SH-SY5Y (cell line): ENCODE measurements around the gene KRTAP5-4.
A peak's percentile ranks its signal among the peaks of the same experiment; 100 is the strongest.

ENCODE experiments used
- GATA2 ChIP-seq: IDR thresholded peaks from 2 replicates; pipeline ENCODE4 v1.6.1; 2011; ENCODE audit warnings: mild to moderate bottlenecking, low read depth, low read length
- GATA3 ChIP-seq: IDR thresholded peaks from 2 replicates; pipeline ENCODE4 v1.6.1; 2011; ENCODE audit warnings: low read depth, mild to moderate bottlenecking, low read length, moderate library complexity

Gene KRTAP5-4

DNA sequence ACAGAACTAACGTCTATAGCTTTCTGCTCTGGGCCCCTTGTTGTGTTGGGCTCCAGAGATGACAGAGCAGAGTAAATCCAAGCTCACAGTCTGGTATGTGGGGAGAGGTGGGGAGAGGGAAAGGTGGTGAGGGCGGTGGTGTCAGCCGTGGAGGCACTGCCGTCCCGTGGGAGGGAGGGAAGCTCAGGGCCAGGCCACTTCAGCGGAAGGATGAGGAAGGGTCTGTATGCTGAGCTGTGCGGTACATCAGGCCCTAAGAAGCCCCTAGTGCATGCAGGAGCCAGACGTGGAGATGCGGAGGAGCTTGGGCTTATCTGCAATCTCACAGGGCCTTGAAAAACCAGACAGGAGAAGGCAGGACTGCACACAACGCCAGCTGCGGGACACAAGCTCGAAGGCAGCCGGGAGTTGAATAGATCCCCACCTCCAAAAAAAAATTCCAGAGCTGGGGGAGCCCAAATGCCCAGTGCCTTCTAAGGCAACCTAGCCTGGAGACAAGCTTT lies 9.2 kb upstream of the KRTAP5-4 start:
- peak; percentile 57 for TF ChIP-seq GATA2
- no peak for TF ChIP-seq GATA3

GRCh38 chr11:1630271-1630670 lies 8.3 kb upstream of the KRTAP5-4 start:
- TF ChIP-seq GATA2 (no peak), GATA3 (no peak)

DNA sequence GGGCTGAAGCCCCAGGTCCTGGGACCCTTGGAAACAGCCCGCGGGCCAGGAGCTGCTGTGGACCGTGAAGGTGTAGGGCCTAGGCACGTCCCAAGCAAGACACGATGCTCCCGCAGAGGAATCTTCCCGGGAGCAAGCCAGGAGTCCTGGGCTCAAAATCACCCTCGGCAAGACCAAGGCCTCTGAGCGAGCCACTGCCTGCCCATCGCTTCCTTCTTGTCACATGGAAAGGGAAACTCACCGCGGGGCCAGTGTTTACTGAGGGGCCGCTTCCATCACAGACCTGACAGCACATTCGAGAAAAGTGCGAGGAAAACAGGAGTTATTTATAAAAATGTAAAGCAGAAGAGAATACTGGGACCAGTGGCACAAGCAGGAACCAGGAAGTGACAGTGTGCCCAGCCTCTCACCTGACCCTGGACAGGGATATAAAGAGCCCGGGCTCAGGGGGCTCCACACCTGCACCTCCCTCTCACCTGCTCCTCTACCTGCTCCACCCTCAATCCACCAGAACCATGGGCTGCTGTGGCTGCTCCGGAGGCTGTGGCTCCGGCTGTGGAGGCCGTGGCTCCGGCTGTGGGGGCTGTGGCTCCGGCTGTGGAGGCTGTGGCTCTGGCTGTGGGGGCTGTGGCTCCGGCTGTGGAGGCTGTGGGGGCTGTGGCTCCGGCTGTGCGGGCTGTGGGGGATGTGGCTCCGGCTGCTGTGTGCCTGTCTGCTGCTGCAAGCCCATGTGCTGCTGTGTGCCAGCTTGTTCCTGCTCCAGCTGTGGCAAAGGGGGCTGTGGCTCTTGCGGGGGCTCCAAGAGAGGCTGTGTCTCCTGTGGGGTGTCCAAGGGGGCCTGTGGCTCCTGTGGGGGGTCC lies 7.6 kb upstream of the KRTAP5-4 start, which contains the start of gene KRTAP5-5:
KRTAP5-5 (plus strand) TSS at position 450 of the 860 bp plus-strand sequence; CDS start at position 516, 66 bp downstream.
- TF ChIP-seq GATA2 = no peak
- TF ChIP-seq GATA3 = no peak

- TF ChIP-seq GATA2 (no peak), GATA3 (no peak)
These were observed 6.8 kb upstream of the KRTAP5-4 start for GRCh38 chr11:1628506-1629325.

DNA sequence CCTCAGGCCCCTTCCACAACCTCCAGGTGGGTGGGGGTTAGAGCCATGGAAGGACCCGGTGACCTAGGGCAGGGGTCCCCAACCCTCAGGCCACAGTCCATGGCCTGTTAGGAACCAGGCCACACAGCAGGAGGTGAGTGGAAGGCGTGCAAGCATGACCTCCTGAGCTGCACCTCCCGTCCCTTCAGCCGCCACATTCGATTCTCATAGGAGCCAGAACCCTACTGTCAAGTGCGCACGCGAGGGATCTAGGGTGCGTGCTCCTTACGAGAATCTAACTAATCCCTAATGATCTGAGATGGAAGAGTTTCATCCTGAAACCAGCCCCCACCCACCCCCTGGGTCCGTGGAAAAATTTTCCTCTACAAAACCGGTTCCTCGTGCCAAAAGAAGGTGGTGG lies 3.6 kb upstream of the KRTAP5-4 start:
- no peak for TF ChIP-seq GATA3
- TF ChIP-seq GATA2 = no peak

- TF ChIP-seq GATA3 (no peak), GATA2 (no peak)
These were observed 2.7 kb upstream of the KRTAP5-4 start for GRCh38 chr11:1624621-1625020.

GRCh38 chr11:1623716-1624115 lies 1.8 kb upstream of the KRTAP5-4 start:
- no peak for TF ChIP-seq GATA3
- TF ChIP-seq GATA2 = no peak

- no peak for TF ChIP-seq GATA2
- TF ChIP-seq GATA3 = no peak
These were observed 2.5 kb downstream of the KRTAP5-4 start for GRCh38 chr11:1619449-1619848.

DNA sequence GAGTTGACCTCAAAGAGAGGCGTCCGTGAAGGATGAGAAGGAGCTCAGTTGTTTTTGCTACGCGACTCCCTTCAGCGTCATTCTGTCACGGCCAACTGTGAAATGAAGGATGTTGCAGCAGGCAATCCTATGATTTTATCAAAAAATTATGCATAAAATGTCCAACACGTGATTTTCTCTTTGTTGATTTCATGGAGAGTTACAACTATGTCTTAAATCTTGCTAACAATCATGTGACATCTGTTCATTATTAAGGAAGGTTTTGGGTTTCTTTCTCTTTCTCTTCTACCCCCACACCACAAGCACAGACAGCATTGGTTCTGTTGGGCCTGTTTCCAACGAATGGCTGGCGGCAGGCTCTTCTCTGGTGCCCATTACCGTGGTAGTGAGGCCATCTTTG lies 3.7 kb downstream of the KRTAP5-4 start:
- no peak for TF ChIP-seq GATA2
- TF ChIP-seq GATA3 = no peak

DNA sequence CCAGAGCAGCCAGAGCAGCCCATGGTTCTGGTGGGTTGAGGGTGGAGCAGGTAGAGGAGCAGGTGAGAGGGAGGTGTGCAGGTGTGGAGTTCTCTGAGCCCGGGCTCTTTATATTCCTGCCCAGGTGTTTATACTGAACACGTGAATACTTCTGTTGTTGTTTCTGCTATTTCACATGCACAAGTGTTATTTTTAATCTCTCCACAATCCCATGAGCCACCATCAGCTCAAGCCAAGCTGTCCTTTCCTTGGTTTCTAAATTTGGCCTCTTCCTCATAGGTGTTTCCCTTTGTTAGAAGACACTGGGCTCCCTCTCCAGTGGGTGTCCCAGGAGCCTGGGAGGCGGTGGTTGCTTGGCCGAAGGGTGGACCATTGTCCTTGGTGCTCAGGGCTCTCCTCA lies 13.6 kb downstream of the KRTAP5-4 start, which contains the start of gene KRTAP5-3:
KRTAP5-3 (minus strand) TSS at position 101 of the 400 bp plus-strand sequence; CDS start at position 23, 78 bp downstream.
- TF ChIP-seq GATA3 = no peak
- no peak for TF ChIP-seq GATA2

DNA sequence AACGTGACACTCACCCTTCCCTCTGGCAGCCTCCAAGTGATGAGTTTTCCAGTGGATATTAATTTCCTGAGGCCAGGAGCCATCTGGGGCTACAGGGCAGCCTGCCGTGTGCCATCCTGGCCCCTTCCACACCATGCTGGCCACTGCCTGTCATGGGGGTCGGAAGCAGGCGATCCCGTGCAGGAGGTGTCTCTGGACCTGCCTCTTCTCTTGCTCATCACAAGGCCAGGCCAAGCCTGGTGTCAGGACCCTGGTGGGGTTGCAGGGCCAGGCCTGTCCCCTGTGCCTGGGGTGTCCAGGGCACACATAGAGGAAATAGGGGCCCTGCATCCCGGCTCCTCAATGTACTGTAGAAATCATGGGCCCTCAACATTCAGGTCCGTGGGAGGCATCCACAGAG lies 17.2 kb downstream of the KRTAP5-4 start:
- TF ChIP-seq GATA2 = no peak
- no peak for TF ChIP-seq GATA3

GRCh38 chr11:1604181-1604580 lies 17.8 kb downstream of the KRTAP5-4 start:
- TF ChIP-seq GATA2 (no peak), GATA3 (no peak)

GRCh38 chr11:1603629-1604028 lies 18.3 kb downstream of the KRTAP5-4 start:
- TF ChIP-seq GATA2 = no peak
- TF ChIP-seq GATA3 = no peak

GRCh38 chr11:1600626-1601025 lies 21.3 kb downstream of the KRTAP5-4 start:
- no peak for TF ChIP-seq GATA3
- no peak for TF ChIP-seq GATA2

DNA sequence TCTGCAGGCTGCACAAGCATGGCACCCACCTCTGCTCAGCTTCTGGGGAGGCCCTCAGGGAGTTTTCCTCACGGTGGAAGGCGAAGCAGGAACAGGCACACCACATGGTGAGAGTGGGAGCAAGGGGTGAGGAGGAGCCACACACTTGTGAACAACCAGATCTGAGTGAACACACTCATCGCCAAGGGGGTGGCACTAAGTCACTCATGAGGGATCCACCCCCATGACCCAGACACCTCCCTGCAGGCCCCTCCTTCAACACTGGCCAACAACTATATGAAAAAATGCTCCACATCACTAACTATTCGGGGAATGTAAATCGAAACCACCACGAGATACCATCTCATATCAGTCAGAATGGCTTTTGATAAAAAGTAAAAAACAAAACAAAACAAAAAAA lies 23.1 kb downstream of the KRTAP5-4 start:
- TF ChIP-seq GATA3 = no peak
- no peak for TF ChIP-seq GATA2
